ENCODE data around the gene MSI2.

- no peak for TF ChIP-seq EZH2 (IDR thresholded peaks at IDR 0.05; ENCODE audit: insufficient read depth, low read length)
- no peak for TF ChIP-seq CTCF (IDR thresholded peaks at IDR 0.05; ENCODE audit: insufficient read depth, low read depth, low read length)
Measured at GRCh38 chr17:57593739-57594462, 337.6 kb downstream of the MSI2 start.
